C4-2B (cell line): ENCODE results near the gene GUCA1A.

Experiments used
- CTCF ChIP-seq: fragments of 450-650 bp; conservative IDR thresholded peaks from 2 replicates; pipeline ENCODE4 v1.5.1; 2017; ENCODE audit warnings: mild to moderate bottlenecking
- ZFX ChIP-seq: fragments of 450-650 bp; IDR thresholded peaks from 2 replicates; pipeline ENCODE4 v1.6.1; 2017

GRCh38 chr6:42155293-42155692, 17.9 kb upstream of the GUCA1A start:
- no peak for TF ChIP-seq CTCF
- no peak for TF ChIP-seq ZFX
